HG03558 (cell line): ENCODE results near the gene LTBP1.
"Not testable (repeated sequence)": the region's sequence is repeated elsewhere in the genome, so short reads cannot be mapped to it uniquely, and the experiment has no call there.

ENCODE experiments used
- ATAC-seq: cut with Tn5 transposase; IDR thresholded peaks from one replicate; pipeline ENCODE4 v1.9.1; 2021; ENCODE audit warnings: moderate number of reproducible peaks; ENCODE audit not compliant: unreplicated experiment; ENCODE audit errors: extremely low read depth

The LTBP1 gene

GRCh38 chr2:33212151-33212550 lies 265.4 kb downstream of the LTBP1 start:
- ATAC-seq, result no peak

DNA sequence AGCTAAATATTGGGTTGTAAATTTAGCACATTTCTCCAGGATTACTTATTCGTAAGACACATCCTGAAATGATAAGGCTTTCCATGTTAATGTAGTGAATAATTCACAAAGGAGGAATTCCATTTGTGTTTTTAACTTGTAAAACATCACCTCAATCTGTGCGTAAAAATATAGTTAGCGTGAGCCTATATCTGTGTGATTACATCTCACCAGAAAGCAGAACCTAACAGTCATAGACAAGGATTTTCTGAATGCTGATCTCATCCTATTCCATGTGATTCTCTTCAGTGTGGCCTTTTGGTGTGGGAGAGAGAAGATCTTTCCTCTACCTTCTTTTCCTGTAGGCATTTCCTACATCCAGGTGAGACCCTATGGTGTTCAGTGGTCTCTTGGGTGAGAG lies 266.5 kb downstream of the LTBP1 start:
- no peak for ATAC-seq

DNA sequence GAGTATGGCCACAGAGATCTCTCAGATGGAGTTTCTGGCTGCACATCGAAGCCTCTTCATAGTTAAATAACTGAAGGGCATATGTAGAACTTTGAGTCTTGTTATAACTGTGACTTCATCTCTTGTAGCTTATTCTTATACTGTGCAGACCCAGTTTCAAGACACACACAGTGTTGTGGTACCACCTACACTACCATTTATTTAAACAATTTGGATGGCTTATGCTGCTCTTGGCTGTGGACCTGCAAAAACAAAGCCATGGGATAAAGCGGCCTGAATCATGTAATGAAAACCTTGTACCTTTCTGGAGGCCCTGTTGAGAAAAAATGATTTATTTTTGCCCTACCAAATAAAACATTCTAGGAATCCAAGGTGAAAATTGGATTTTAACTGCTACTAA lies 266.9 kb downstream of the LTBP1 start:
- ATAC-seq, result no peak

- ATAC-seq, result no peak
Observed at GRCh38 chr2:33214436-33214835, 267.7 kb downstream of the LTBP1 start.

DNA sequence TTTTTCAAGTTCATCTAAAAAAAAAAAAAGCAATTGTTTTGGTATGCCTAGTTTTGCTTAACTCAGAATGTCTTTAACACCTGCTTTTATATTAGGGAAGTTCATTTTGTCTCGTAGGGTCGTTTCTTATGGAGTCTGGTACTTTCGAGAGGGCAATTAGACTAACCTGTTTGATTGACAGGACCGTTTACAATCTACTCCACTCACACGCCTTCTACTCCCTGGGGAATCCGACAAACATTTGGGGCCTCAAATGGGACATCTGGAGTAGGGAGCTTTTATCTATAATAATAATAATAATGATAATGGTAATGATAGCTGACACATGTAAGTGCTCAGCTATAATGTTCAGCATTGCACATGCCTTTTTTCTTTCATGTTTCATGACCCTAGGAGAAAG lies 268.1 kb downstream of the LTBP1 start:
- ATAC-seq, result no peak

GRCh38 chr2:33215299-33215698 lies 268.5 kb downstream of the LTBP1 start:
- no peak for ATAC-seq

GRCh38 chr2:33215983-33216382 lies 269.2 kb downstream of the LTBP1 start:
- ATAC-seq, result no peak

DNA sequence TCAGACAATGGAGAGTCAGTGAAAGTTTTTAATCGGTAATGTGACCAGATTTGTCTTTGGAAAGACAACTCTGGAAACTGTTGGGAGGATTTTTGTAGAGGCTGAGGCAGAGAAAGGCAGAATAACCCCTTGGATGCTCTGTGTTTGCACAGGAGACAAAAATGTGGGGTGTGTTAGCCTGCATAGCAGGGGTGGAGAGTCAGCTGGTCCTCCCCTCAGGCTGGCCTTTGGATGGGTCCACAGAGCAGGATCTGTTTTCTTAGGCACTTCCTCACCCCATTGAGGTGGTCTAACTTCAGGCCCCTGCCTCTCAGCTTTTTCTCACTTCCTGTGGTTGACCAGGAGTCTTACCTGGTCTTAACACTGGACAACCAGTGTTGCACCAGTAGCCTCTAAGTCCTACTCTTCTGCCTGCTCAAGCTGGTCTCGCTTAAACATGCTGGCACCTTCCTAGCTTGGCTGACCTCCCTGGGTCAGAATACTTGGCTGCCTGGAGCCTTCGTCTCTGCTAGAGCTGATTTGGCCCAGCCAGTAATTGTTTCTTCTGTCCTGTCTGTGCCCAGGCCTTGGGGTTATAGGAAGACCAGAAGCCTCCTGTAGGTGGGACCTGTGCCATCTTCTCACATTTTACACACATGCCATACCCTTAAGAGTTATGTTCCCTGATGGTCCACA lies 269.9 kb downstream of the LTBP1 start:
- no peak for ATAC-seq

GRCh38 chr2:33217406-33217805 lies 270.7 kb downstream of the LTBP1 start:
- ATAC-seq, result no peak

DNA sequence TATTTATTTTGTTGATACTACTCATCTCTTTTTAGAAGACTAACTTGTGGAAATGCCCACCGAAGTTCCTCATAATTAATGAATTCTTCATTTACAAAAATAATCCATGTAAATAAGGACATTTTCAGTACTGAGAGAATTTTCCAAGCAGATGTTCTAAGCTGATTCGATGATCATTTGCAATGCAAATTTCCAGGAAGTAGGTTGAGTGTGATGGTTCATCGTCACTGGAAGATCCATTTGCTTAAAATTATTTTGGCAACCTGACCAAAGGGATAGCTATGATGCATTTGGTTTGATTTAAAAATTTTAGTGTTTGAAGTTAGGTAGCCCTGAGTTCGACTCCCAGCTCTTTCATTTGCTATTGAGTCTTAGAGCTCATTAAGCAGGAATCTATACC lies 272.4 kb downstream of the LTBP1 start:
- ATAC-seq, result no peak

DNA sequence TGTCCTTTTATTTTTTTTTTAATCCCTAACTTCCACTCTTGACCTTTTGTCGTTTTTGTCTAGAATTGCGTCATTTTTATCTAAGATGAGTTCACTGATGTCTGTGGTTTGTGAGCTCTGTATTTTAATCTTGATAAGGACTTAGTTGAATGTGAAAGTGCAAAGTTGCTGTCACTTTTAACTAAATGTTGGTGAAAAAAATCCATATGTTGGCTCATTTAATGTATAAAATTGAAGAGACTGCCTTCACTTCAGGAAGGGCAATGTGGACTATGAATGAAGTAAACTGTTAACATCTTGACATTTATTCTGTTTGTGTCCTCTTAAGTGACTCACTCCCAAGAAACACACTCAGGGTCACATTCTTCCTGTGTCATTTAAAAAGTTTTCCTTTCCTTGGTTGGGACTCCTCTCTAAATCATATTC lies 273.1 kb downstream of the LTBP1 start:
- no peak for ATAC-seq

DNA sequence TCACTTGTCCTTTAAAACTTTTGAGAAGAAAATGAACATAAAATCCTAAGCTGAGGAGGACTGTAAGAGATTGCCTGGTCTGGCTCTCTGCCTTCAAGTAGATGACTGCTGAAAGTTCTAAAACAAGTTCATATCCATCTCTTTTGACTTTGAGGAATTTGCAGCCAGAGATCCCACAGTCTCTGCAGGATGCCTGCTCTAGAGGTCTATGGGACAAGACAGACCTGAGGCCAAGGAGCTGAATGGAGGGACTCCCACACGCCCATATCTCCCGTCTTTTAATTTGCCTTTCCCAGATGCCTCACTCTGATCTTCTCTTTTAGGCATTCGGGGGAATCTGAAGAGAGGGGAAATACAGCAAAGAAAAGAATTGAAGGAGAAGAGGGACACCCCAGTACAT lies 273.8 kb downstream of the LTBP1 start:
- no peak for ATAC-seq

GRCh38 chr2:33221046-33221784 lies 274.5 kb downstream of the LTBP1 start:
- no peak for ATAC-seq

- ATAC-seq, result no peak
Observed at GRCh38 chr2:33222309-33222708, 275.6 kb downstream of the LTBP1 start.

- ATAC-seq, result no peak
Observed at GRCh38 chr2:33223856-33224255, 277.1 kb downstream of the LTBP1 start.

DNA sequence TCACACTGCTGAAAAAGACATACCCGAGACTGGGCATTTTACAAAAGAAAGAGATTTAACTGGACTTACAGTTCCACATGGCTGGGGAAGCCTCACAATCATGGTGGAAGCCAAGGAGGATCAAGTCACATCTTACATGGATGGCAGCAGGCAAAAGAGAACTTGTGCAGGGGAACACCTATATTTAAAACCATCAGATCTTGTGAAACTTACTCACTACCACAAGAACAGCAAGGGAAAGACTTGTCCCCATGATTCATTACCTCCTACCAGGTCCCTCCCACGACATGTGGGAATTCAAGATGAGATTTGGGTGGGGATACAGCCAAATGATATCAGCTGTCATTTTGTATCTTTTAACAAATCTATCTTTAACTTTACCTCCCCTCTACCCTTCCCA lies 278.6 kb downstream of the LTBP1 start:
- ATAC-seq, result no peak

GRCh38 chr2:33226546-33226945 lies 279.8 kb downstream of the LTBP1 start:
- no peak for ATAC-seq

- ATAC-seq, result no peak
Observed at GRCh38 chr2:33229646-33230045, 282.9 kb downstream of the LTBP1 start.

- ATAC-seq, result no peak
Observed at GRCh38 chr2:33230195-33230594, 283.4 kb downstream of the LTBP1 start.

DNA sequence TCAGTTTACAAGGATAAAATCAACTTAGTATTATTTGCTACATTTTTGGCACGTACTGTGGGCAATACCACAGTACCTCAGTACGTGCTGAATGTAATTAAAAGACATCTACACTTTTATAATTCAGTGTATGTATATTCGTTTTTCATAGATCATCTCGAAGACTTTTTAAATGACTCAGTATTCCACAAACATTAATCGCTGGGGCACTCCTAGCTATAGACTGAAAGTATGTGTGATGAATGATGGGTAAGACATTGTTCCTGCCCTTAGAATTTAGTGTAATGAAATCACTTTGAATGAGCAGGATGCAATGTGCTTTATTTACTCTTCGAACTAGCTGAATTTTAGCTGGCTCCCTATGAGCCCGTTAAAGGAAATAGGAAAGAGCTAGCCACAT lies 284.1 kb downstream of the LTBP1 start:
- no peak for ATAC-seq

DNA sequence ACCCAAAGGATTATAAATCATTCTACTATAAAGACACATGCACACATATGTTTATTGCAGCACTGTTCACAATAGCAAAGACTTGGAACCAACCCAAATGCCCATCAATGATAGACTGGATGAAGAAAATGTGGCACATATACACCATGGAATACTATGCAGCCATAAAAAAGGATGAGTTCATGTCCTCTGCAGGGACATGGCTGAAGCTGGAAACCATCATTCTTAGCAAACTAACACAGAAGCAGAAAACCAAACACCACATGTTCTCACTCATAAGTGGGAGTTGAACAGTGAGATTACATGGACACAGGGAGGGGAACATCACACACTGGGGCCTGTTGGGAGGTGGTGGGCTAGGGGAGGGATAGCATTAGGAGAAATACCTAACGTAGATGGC lies 288.8 kb downstream of the LTBP1 start:
- ATAC-seq, result not testable (repeated sequence)
